ENCODE measurements around the gene OSTN.

The OSTN gene

DNA sequence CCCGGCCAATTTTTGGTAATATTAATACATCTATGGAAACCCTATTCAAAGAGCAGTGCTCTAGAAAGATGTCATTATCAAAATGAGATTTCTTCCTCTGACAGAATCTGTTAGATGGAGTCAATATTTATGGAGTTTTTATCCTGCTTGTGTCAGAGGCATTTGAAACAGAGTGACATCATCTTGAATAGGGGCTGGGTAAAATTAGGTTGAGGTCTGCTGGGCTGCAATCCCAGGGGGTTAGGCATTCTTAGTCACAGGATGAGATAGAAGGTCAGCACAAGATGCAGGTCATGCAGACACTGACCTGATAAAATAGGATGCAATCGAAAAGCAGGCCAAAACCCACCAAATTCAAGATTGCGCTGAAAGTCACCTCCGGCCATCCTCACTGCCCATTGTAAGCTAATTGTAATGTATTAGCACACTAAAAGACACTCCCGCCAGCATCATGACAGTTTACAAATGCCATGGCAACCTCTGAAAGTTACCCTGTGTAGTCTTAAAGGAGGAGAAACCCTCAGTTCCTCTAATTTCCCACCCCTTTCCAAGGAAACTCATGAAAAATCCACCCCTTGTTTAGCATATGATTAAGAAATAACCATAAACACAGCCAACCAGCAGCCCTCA is 102.9 kb downstream of the OSTN start:
- ATAC-seq (ENCODE audit: insufficient read depth, low read depth) (no peak), DNase-seq (no peak)
- H3K36me3 ChIP-seq (ENCODE audit: insufficient read depth, low read length), result no peaks in the 10 kb centered on the region
- no peak overlapping the region for H2AFZ ChIP-seq (ENCODE audit: low read depth, low read length)
- no peaks in the 10 kb centered on the region for H3K9me3 ChIP-seq (ENCODE audit: insufficient read depth, low read length, severe bottlenecking)
- no peaks in the 10 kb centered on the region for H3K27me3 ChIP-seq (ENCODE audit: insufficient read depth, low read length, poor library complexity)
- H4K20me1 ChIP-seq (ENCODE audit: insufficient read depth, low read length), result no peaks in the 10 kb centered on the region
- TF ChIP-seq EZH2 (IDR thresholded peaks at IDR 0.05; ENCODE audit: borderline replicate concordance, low read depth, low read length, severe bottlenecking) (no peak), CTCF (IDR thresholded peaks at IDR 0.05; ENCODE audit: borderline replicate concordance, extremely low read depth, low read length, poor library complexity, severe bottlenecking) (no peak)
- no peak overlapping the region for H3K4me3 ChIP-seq (ENCODE audit: low read depth in 1 of 2, low read length in 2 of 2)
- no peak overlapping the region for H3K9ac ChIP-seq (ENCODE audit: low read depth, low read length)
- no peaks in the 10 kb centered on the region for H3K4me1 ChIP-seq (ENCODE audit: insufficient read depth, low read length)
- H3K79me2 ChIP-seq (ENCODE audit: insufficient read depth, low read length), result no peaks in the 10 kb centered on the region
- no peak overlapping the region for H3K4me2 ChIP-seq (ENCODE audit: insufficient read depth, low read length)
- H3K27ac ChIP-seq (ENCODE audit: low read length), result no peak overlapping the region

DNA sequence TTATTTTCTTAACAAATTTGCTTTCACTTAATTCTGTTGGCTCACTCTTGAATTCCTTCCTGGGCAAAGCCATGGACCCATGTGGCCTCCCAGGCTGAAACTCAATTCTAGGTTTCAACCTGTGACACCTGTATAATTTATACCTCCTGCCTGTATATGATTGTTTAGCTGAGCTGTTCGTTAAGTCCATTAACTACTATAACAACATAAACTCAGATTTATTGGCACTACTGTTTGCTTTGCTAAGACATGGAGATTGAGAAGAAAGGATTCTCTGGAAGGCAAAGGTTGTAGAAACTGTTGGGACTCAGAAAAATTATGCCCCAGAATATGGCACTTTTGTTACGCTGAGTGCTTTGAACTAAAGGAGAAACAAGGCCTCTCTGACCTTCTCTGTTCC is 103.4 kb downstream of the OSTN start:
- H3K4me2 ChIP-seq (ENCODE audit: insufficient read depth, low read length), result no peak overlapping the region
- H3K27ac ChIP-seq (ENCODE audit: low read length), result no peak overlapping the region
- H3K9ac ChIP-seq (ENCODE audit: low read depth, low read length), result no peak overlapping the region
- no peaks in the 10 kb centered on the region for H3K79me2 ChIP-seq (ENCODE audit: insufficient read depth, low read length)
- H4K20me1 ChIP-seq (ENCODE audit: insufficient read depth, low read length), result no peaks in the 10 kb centered on the region
- H2AFZ ChIP-seq (ENCODE audit: low read depth, low read length), result no peak overlapping the region
- TF ChIP-seq EZH2 (IDR thresholded peaks at IDR 0.05; ENCODE audit: borderline replicate concordance, low read depth, low read length, severe bottlenecking), result no peak
- no peak for TF ChIP-seq CTCF (IDR thresholded peaks at IDR 0.05; ENCODE audit: borderline replicate concordance, extremely low read depth, low read length, poor library complexity, severe bottlenecking)
- H3K27me3 ChIP-seq (ENCODE audit: insufficient read depth, low read length, poor library complexity), result no peaks in the 10 kb centered on the region
- H3K4me3 ChIP-seq (ENCODE audit: low read depth in 1 of 2, low read length in 2 of 2), result no peak overlapping the region
- H3K4me1 ChIP-seq (ENCODE audit: insufficient read depth, low read length), result no peaks in the 10 kb centered on the region
- no peak for DNase-seq
- ATAC-seq (ENCODE audit: insufficient read depth, low read depth), result no peak
- H3K9me3 ChIP-seq (ENCODE audit: insufficient read depth, low read length, severe bottlenecking), result no peaks in the 10 kb centered on the region
- H3K36me3 ChIP-seq (ENCODE audit: insufficient read depth, low read length), result no peaks in the 10 kb centered on the region

- DNase-seq (no peak), ATAC-seq (ENCODE audit: insufficient read depth, low read depth) (no peak)
- no peaks in the 10 kb centered on the region for H4K20me1 ChIP-seq (ENCODE audit: insufficient read depth, low read length)
- no peak overlapping the region for H2AFZ ChIP-seq (ENCODE audit: low read depth, low read length)
- no peaks in the 10 kb centered on the region for H3K9me3 ChIP-seq (ENCODE audit: insufficient read depth, low read length, severe bottlenecking)
- no peak overlapping the region for H3K9ac ChIP-seq (ENCODE audit: low read depth, low read length)
- H3K36me3 ChIP-seq (ENCODE audit: insufficient read depth, low read length), result no peaks in the 10 kb centered on the region
- H3K4me1 ChIP-seq (ENCODE audit: insufficient read depth, low read length), result no peaks in the 10 kb centered on the region
- no peak overlapping the region for H3K27ac ChIP-seq (ENCODE audit: low read length)
- H3K4me3 ChIP-seq (ENCODE audit: low read depth in 1 of 2, low read length in 2 of 2), result no peak overlapping the region
- no peak overlapping the region for H3K4me2 ChIP-seq (ENCODE audit: insufficient read depth, low read length)
- TF ChIP-seq CTCF (IDR thresholded peaks at IDR 0.05; ENCODE audit: borderline replicate concordance, extremely low read depth, low read length, poor library complexity, severe bottlenecking) (no peak), EZH2 (IDR thresholded peaks at IDR 0.05; ENCODE audit: borderline replicate concordance, low read depth, low read length, severe bottlenecking) (no peak)
- H3K79me2 ChIP-seq (ENCODE audit: insufficient read depth, low read length), result no peaks in the 10 kb centered on the region
- H3K27me3 ChIP-seq (ENCODE audit: insufficient read depth, low read length, poor library complexity), result no peaks in the 10 kb centered on the region
Measured at GRCh38 chr3:191303596-191303995, 104.6 kb downstream of the OSTN start.
